Astrocyte of the cerebellum (primary cell): ENCODE measurements around the gene ASPSCR1.

Experiments used
- DNase-seq: peaks from one replicate; pipeline ENCODE4 v3.0.0-alpha.2; 2011; ENCODE audit warnings: low read depth
- H3K4me3 ChIP-seq: 2 replicates; pipeline ENCODE4 v1.5.1; 2011; ENCODE audit warnings: mild to moderate bottlenecking, low read depth, low read length, moderate library complexity
- in situ Hi-C: cut with HindIII; loops from 2 replicates; pipeline ENCODE4 v1.10.0; 2017; ENCODE audit warnings: low sequenced_read_pairs
- TF ChIP-seq, protein P1 (sequence below): IDR thresholded peaks from 2 replicates; pipeline ENCODE4 v1.5.1; 2012; ENCODE audit warnings: low read length, low read depth, moderate library complexity, mild to moderate bottlenecking; ENCODE audit errors: missing control alignments

The ASPSCR1 gene

DNA sequence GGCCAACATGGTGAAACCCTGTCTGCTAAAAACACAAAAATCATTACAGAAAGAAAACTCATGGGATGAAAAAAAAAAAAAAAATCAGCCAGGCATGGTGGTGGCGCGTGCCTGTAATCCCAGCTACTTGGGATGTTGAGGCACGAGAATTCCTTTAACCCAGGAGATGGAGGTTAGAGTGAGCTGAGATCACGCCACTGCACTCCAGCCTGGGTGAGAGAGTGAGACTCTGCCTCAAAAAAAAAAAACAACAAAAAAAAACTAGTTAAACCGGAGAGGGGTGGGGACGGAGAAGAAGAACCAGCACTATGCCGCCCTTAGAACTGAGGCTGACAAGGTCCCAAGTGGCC, 9.1 kb upstream of the ASPSCR1 start:
- H3K4me3 ChIP-seq = no peak overlapping the region
- TF ChIP-seq, protein P1, sequence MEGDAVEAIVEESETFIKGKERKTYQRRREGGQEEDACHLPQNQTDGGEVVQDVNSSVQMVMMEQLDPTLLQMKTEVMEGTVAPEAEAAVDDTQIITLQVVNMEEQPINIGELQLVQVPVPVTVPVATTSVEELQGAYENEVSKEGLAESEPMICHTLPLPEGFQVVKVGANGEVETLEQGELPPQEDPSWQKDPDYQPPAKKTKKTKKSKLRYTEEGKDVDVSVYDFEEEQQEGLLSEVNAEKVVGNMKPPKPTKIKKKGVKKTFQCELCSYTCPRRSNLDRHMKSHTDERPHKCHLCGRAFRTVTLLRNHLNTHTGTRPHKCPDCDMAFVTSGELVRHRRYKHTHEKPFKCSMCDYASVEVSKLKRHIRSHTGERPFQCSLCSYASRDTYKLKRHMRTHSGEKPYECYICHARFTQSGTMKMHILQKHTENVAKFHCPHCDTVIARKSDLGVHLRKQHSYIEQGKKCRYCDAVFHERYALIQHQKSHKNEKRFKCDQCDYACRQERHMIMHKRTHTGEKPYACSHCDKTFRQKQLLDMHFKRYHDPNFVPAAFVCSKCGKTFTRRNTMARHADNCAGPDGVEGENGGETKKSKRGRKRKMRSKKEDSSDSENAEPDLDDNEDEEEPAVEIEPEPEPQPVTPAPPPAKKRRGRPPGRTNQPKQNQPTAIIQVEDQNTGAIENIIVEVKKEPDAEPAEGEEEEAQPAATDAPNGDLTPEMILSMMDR = no peak
- DNase-seq = no peak
- in situ Hi-C loops = no loop called here

DNA sequence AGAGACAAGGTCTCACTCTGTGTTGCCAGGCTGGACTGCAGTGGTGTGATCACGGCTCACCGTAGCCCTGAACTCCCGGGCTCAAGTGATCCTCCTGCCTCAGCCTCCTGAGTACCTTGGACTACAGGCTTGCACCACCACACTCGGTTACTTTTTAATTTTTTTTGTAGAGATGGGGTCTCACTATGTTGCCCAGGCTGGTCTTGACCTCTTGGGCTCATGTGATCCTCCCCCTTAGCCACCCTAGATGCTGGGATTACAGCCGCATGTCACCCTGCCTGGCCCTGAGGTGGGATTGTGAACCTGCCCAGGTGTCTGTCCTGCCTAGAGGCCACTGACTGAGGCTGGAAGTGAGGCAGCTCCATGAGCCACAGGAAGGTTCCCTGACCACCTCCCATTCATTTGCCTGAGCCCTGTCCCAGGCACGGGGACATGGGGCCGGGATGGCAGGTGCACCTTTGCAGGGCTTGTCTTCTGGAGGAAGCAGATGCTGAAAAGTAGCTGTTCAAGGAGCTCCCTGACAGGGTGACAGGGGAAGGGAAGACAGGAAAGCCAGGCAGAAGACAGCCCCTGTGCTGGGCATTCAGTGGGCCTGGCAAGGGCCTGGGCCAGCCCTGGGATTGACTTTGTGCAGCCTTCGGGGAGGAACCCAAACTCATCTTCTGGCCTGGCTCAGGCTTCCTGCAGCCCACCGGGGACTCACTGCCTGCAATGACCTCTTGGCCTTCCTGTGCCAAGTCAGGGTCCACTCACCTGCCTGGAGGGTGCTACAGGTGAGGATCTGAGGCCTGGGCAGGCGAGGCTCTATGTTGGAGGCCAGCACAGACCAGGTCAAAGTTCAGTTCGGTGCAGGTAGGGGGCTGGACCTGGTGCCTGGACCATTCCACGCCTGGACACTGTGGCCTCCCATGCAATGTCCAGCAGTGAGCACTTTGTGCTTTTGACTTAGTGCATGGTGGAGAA, 8.3 kb upstream of the ASPSCR1 start:
- TF ChIP-seq, protein P1 = no peak
- no peak for DNase-seq
- in situ Hi-C loops = no loop called here
- H3K4me3 ChIP-seq = no peak overlapping the region

DNA sequence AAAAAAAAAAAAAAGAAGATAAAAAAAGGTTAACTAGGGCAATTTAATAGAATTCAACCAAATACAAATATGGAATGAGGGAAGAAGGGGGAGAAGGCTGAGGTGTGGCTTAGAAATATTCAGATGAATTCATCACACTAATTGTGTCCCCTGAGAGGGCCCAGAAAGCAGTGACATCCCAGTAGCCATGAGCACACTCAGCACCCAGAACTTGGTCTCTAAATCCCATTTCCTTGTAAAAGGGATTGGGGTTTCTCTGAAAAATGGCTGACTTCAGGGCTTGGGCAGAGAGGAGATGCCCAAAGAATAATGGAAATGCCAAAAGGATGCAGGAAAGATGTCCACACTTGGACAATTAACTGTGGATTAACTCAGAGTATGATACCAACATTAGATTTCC, 4.0 kb upstream of the ASPSCR1 start:
- in situ Hi-C loops = loop anchor here (10.0 kb wide), 1 partner anchor 61 kb away; the partner anchor contains the start of genes DCXR and RAC3
- DNase-seq = no peak
- TF ChIP-seq, protein P1 = no peak

DNA sequence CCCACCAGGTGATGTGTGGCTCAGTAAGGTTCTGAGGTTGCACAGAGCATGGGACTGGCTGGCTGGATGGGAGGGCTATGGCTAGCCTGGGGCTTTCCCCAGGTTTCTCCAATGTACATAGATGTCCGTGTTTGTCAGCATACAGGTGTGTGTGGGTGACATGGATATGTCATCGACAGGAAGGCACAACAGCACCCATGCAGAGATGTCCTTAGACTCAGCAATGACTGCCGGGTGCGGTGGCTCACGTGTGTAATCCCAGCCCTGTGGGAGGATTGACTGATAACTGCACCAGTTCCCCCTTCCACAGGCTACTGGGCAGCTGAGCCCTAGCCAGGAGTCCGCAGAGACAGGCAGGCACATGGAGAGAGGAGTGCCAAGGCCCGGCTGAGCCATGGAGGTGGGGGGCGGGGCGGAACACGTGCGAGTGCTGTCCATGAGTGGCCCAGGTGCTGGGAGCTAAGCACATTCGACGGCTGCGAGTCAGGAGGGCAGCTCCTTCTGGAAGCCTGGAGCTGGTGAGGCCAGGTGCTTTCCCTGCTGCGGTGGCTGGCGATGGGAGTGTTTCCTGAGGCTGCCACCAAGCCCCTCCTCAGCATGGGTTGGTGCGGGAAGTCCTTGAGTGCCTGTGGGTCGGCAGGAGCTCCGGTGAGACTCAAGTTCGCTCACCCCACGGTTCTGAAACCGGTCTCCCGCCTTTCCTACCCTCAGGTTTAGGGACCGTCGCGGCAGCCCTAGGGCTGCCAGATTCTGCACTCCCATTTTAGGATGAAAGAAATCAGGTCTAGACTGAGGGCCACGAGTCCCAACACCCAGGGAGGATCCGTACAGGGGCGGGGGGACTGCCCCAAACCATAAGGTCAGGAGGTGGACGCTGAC, 858 bp upstream of the ASPSCR1 start:
- H3K4me3 ChIP-seq = peak overlapping the region; percentile 75
- no peak for DNase-seq
- TF ChIP-seq, protein P1 = no peak
- in situ Hi-C loops = loop anchor here (10.0 kb wide), 1 partner anchor 58 kb away; the partner anchor contains the start of genes DCXR and RAC3

More for the DNA sequence above, 4.0 kb upstream of the ASPSCR1 start:
- H3K4me3 ChIP-seq = no peak overlapping the region

DNA sequence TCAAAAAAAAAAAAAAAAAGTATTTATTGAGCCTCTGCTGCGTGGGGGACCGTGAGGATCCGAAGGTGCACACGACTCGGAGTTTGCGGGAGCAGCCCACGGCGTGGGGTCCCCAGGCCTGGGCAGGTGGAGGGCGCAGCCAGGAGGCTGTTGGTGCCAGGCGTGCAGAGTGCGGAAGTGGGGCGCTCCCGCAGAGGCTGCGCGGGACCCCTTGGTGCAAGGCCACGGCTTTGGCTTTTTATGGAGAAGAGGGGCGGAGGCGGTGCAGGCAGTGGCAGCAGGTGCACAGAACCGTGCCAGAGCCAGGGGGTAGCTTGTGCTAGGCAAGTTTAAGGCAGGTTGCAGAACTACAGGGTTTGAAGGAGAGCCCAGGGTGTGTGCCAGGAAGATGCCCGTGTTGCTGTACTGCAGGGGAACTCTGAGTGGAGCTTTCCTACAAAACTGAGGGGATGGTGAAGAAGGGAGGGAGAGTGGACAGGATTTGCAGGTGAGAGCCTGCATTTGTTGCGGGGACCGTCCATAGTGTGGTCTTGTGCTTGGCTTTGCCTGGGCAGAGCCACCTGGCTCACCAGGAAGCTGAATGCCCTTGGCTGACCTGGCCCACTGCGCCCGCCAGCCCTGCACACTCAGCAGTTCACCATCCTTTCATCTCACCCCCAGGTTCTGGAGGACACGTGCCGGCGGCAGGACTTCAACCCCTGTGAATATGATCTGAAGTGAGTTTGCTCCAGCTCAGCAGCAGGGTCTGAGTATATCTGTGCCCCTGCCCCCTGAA, 1.3 kb downstream of the ASPSCR1 start:
- TF ChIP-seq, protein P1 = no peak
- no peak for DNase-seq

More for the DNA sequence above, 1.3 kb downstream of the ASPSCR1 start:
- in situ Hi-C loops = loop anchor here (10.0 kb wide), 1 partner anchor 56 kb away; the partner anchor contains the start of genes DCXR and RAC3
- H3K4me3 ChIP-seq = peak overlapping the region; percentile 75
